Caco-2 (cell line): ENCODE results near the gene RASGRF1. TPM values are rescaled to one million over a fixed set of nuclear protein-coding genes. Genes with fewer than 3 reads are reported as not detected.

ENCODE experiments used
- BruUV-seq: library from RNA; stranded (reverse); fragments of 400-500 nt; replicated peaks from 2 replicates; lab custom pipeline; 2021; lab: Mats Ljungman, UMichigan
- CTCF ChIA-PET: fragments of 300-600 bp; sonication (Branson Sonifier 250); formaldehyde crosslinking; loops from one replicate; lab custom pipeline; 2022; ENCODE audit warnings: antibody characterized with exemption; lab: Charles Lee
- POLR2A ChIA-PET: fragments of 300-600 bp; sonication (Branson Sonifier 250); formaldehyde crosslinking; loops from one replicate; lab custom pipeline; 2022; ENCODE audit warnings: antibody characterized with exemption; lab: Charles Lee
- DNase-seq, 2 experiments: peaks; one replicate each; pipeline versions ENCODE4 v3.0.0 to v3.0.0-alpha.2; 2020 to 2022
- H3K27me3 ChIP-seq: replicated peaks from 2 replicates; pipeline ENCODE4 v1.6.0; 2011; ENCODE audit warnings: low read length; ENCODE audit not compliant: control insufficient read depth, insufficient read depth
- H3K36me3 ChIP-seq: 2 replicates; pipeline ENCODE4 v1.5.1; 2011; ENCODE audit warnings: low read length; ENCODE audit not compliant: control insufficient read depth, insufficient read depth
- H3K4me1 ChIP-seq: fragments of 250-450 bp; sonication (Bioruptor Pico); 2 replicates; pipeline ENCODE4 v1.5.1; 2020; ENCODE audit warnings: mild to moderate bottlenecking
- H3K4me3 ChIP-seq: 2 replicates; pipeline ENCODE4 v1.5.1; 2011; ENCODE audit warnings: low read depth, mild to moderate bottlenecking, control low read depth, low read length
- H3K9me3 ChIP-seq: fragments of 250-450 bp; sonication (Bioruptor Pico); 2 replicates; pipeline ENCODE4 v1.5.1; 2020; ENCODE audit warnings: mild to moderate bottlenecking, moderate library complexity
- H3K27ac Mint-ChIP-seq: one replicate; pipeline ENCODE4 v1.8.0; 2022; ENCODE audit warnings: mixed read lengths; ENCODE audit not compliant: unreplicated experiment
- H3K27me3 Mint-ChIP-seq: one replicate; pipeline ENCODE4 v1.8.0; 2022; ENCODE audit warnings: mixed read lengths; ENCODE audit not compliant: insufficient read depth, unreplicated experiment
- H3K36me3 Mint-ChIP-seq: one replicate; pipeline ENCODE4 v1.8.0; 2022; ENCODE audit warnings: mild to moderate bottlenecking, mixed read lengths; ENCODE audit not compliant: insufficient read depth, unreplicated experiment
- H3K4me1 Mint-ChIP-seq: one replicate; pipeline ENCODE4 v1.8.0; 2022; ENCODE audit warnings: low read depth, mixed read lengths; ENCODE audit not compliant: unreplicated experiment
- H3K4me3 Mint-ChIP-seq: one replicate; pipeline ENCODE4 v1.8.0; 2022; ENCODE audit warnings: mild to moderate bottlenecking, moderate library complexity, mixed read lengths; ENCODE audit not compliant: unreplicated experiment
- H3K9me3 Mint-ChIP-seq: one replicate; pipeline ENCODE4 v1.8.0; 2022; ENCODE audit warnings: mixed read lengths; ENCODE audit not compliant: unreplicated experiment
- intact Hi-C: fragments of 100-400 bp; cut with micrococcal nuclease; formaldehyde crosslinking; loops from one replicate; pipeline ENCODE4 v1.10.0; 2022; ENCODE audit not compliant: unreplicated experiment
- total RNA-seq: library from RNA; stranded (reverse); gene quantifications from 2 replicates; pipeline ENCODE4 v1.2.3, GENCODE V29; 2022
- TF ChIP-seq, protein P1 (sequence below), 2 experiments: fragments of 200-600 bp in 1 of 2; IDR thresholded peaks; 1 replicate in 1 of 2; 2 replicates in 1 of 2; pipeline versions ENCODE4 v1.5.1 to v1.8.0; 2011 to 2022; ENCODE audit warnings: antibody characterized with exemption in 1 of 2, control low read depth in 1 of 2, inconsistent platforms in 1 of 2, low read depth in 1 of 2, low read length in 1 of 2, mild to moderate bottlenecking in 1 of 2, moderate library complexity in 1 of 2; ENCODE audit not compliant: insufficient read depth in 1 of 2, severe bottlenecking in 1 of 2, unreplicated experiment in 1 of 2

The RASGRF1 gene
- total RNA-seq, 1 experiment from 2014 or later, result 0.57 TPM

DNA sequence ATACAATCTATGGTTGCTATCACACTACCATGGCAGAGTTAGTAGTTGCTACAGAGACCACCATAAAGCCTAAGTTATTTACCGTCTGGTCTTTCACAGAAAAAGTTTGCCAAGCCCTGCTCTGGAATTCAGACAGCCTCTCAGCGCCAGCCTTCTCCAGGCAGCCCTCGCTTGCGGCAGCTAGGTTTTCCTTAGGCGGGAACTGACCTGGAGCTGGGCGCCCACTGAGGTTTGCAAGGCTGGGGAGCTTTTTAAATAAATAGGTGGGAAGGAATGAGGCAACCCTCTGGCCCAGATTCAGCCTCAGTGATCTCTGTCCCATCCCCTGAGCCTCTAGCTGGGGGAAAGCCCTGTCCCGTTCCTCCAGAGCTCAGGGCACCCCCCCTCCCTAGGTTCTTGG lies 146.9 kb downstream of the RASGRF1 start:
- H3K27ac Mint-ChIP-seq, result peak overlapping the region; percentile 70
- CTCF ChIA-PET, result interaction anchor here (2.3 kb wide), 1 partner anchor 36 kb away, joined by 20 read pairs; no protein-coding TSS in a partner anchor

DNA sequence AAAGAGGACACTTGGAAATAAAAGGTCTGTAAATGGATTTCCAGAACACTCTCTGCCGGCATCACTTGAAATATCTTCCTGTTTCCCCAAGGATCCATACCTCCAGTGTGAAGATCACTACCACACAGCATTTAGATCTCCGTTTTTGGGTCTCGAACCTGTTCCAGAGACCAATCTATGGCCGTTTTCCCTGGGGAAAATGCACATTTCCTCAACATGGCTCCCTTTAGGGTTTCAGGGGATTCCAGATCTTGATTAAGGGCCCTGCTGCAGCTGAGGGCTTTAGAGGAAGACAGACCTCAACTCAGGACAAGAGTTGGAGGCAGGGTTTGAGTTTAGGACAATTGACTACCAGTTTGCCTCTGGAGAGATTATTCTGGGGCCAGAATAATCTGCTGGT lies 147.8 kb downstream of the RASGRF1 start:
- BruUV-seq, result no TSS peak
- Mint-ChIP-seq H3K27me3 (no peaks in the 10 kb centered on the region), H3K4me3 (no peak overlapping the region), H3K27ac (no peak overlapping the region), H3K36me3 (peaks cover 6% of the 10 kb centered on the region), H3K4me1 (no peaks in the 10 kb centered on the region), H3K9me3 (no peaks in the 10 kb centered on the region)
- H3K4me1 ChIP-seq, result peaks cover 12% of the 10 kb centered on the region
- H3K27me3 ChIP-seq, result no peaks in the 10 kb centered on the region
- H3K9me3 ChIP-seq, result no peaks in the 10 kb centered on the region
- ChIA-PET CTCF (no interaction called here), POLR2A (no interaction called here)
- TF ChIP-seq, protein P1, sequence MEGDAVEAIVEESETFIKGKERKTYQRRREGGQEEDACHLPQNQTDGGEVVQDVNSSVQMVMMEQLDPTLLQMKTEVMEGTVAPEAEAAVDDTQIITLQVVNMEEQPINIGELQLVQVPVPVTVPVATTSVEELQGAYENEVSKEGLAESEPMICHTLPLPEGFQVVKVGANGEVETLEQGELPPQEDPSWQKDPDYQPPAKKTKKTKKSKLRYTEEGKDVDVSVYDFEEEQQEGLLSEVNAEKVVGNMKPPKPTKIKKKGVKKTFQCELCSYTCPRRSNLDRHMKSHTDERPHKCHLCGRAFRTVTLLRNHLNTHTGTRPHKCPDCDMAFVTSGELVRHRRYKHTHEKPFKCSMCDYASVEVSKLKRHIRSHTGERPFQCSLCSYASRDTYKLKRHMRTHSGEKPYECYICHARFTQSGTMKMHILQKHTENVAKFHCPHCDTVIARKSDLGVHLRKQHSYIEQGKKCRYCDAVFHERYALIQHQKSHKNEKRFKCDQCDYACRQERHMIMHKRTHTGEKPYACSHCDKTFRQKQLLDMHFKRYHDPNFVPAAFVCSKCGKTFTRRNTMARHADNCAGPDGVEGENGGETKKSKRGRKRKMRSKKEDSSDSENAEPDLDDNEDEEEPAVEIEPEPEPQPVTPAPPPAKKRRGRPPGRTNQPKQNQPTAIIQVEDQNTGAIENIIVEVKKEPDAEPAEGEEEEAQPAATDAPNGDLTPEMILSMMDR (IDR thresholded peaks at IDR 0.05; ENCODE audit: insufficient read depth in 1 of 2, low read depth in 1 of 2, low read length in 1 of 2, severe bottlenecking in 1 of 2, unreplicated experiment in 1 of 2), result no peak
- intact Hi-C loops, result no loop called here
- H3K36me3 ChIP-seq, result no peaks in the 10 kb centered on the region; the same call in 1 of the 2 replicates
- no peak overlapping the region for H3K4me3 ChIP-seq
- DNase-seq, result no peak

More for the DNA sequence above, 146.9 kb downstream of the RASGRF1 start:
- peak in 1 of 2 experiments; percentile 45 for DNase-seq
- H3K27me3 Mint-ChIP-seq, result no peaks in the 10 kb centered on the region
- peaks cover 6% of the 10 kb centered on the region for H3K36me3 Mint-ChIP-seq
- no peaks in the 10 kb centered on the region for H3K27me3 ChIP-seq
- H3K36me3 ChIP-seq, result no peaks in the 10 kb centered on the region; the same call in 1 of the 2 replicates
- H3K4me1 ChIP-seq, result peaks cover 12% of the 10 kb centered on the region
- TF ChIP-seq, protein P1 (IDR thresholded peaks at IDR 0.05; ENCODE audit: insufficient read depth in 1 of 2, low read depth in 1 of 2, low read length in 1 of 2, severe bottlenecking in 1 of 2, unreplicated experiment in 1 of 2), result no peak
- H3K9me3 Mint-ChIP-seq, result no peaks in the 10 kb centered on the region
- no peaks in the 10 kb centered on the region for H3K9me3 ChIP-seq
- no peaks in the 10 kb centered on the region for H3K4me1 Mint-ChIP-seq
- POLR2A ChIA-PET, result interaction anchor here (1.4 kb wide), 1 partner anchor 36 kb away, joined by 5 read pairs; no protein-coding TSS in a partner anchor
- intact Hi-C loops, result loop anchor here (2.0 kb wide), 1 partner anchor 35 kb away; no protein-coding TSS in a partner anchor
- H3K4me3 ChIP-seq, result peak overlapping the region; percentile 82
- H3K4me3 Mint-ChIP-seq, result peak overlapping the region; percentile 94
- TSS peak; percentile 28 for BruUV-seq

DNA sequence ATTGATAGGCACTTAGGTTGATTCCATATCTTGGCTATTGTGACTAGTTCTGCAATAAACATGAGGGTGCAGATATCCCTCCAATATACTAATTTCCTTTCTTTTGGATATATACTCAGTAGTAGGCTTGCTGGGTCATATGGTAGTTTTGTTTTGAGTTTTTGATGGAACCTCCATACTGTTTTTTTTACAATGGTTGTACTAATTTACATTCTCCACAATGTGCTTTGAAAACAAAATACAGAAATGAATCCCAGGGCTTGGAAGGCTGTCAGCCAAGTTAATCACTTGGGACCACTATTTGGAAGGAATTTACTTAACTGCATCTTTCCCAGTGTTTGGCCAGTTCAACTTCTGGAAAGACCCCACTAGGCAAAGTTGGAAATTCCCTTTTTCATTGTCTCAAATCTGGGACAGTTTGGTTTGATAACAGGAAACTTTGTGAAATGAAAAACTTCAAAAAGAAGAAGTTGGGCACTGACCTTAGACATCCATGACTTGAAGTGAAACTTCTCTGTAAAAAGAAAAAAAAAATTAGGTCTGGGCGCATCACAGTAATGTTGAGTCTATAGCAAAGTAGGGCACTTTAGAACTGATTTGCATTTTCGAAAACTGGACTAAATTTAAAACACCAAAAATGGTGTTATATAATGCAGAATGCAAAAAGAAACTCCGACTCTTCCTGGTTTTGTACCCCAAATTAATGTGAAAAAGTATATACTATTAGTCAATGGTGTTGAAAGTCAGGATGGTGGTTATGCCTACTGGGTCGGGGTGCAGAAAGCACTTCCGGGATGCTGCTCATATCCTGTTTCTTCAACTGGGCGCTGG lies 151.7 kb downstream of the RASGRF1 start:
- H3K36me3 ChIP-seq, result no peaks in the 10 kb centered on the region; the same call in 1 of the 2 replicates
- no TSS peak for BruUV-seq
- H3K27ac Mint-ChIP-seq, result no peak overlapping the region
- no peaks in the 10 kb centered on the region for H3K27me3 ChIP-seq
- ChIA-PET POLR2A (no interaction called here), CTCF (no interaction called here)
- intact Hi-C loops, result no loop called here
- H3K36me3 Mint-ChIP-seq, result peaks cover 2% of the 10 kb centered on the region
- no peaks in the 10 kb centered on the region for H3K27me3 Mint-ChIP-seq
- no peak for DNase-seq
- no peaks in the 10 kb centered on the region for H3K9me3 ChIP-seq
- H3K4me3 Mint-ChIP-seq, result no peak overlapping the region
- TF ChIP-seq, protein P1 (IDR thresholded peaks at IDR 0.05; ENCODE audit: insufficient read depth in 1 of 2, low read depth in 1 of 2, low read length in 1 of 2, severe bottlenecking in 1 of 2, unreplicated experiment in 1 of 2), result no peak
- no peak overlapping the region for H3K4me3 ChIP-seq
- no peaks in the 10 kb centered on the region for H3K4me1 Mint-ChIP-seq
- H3K9me3 Mint-ChIP-seq, result no peaks in the 10 kb centered on the region
- peaks cover 10% of the 10 kb centered on the region for H3K4me1 ChIP-seq
